ENCODE measurements around the gene CDKL2.

GRCh38 chr4:75621715-75622114, 8.6 kb downstream of the CDKL2 start:
- TF ChIP-seq CTCF (IDR thresholded peaks at IDR 0.05; ENCODE audit: insufficient read depth, low read length, poor library complexity, severe bottlenecking): no peak
- TF ChIP-seq EZH2phosphoT487 (conservative IDR thresholded peaks at IDR 0.05; ENCODE audit: low read length): no peak
